ENCODE data around the gene CTSA.

The CTSA gene

GRCh38 chr20:45909336-45909808 lies 18.2 kb downstream of the CTSA start:
- H3K4me3 ChIP-seq (ENCODE audit: low read depth, low read length): no peak overlapping the region
- H2AFZ ChIP-seq (ENCODE audit: low read length, unreplicated experiment): no peak overlapping the region
- no peak overlapping the region for H3K27ac ChIP-seq (ENCODE audit: low read depth, low read length)
- H3K79me2 ChIP-seq (ENCODE audit: control insufficient read depth, insufficient read depth, low read length, unreplicated experiment): no peaks in the 10 kb centered on the region
- no peaks in the 10 kb centered on the region for H3K36me3 ChIP-seq (ENCODE audit: insufficient read depth, low read length)
- peaks cover 20% of the 10 kb centered on the region for H3K4me1 ChIP-seq (ENCODE audit: control insufficient read depth, insufficient read depth, low read length, unreplicated experiment)
- H3K27me3 ChIP-seq (ENCODE audit: insufficient read depth, low read length): no peaks in the 10 kb centered on the region

GRCh38 chr20:45909817-45910669 lies 18.9 kb downstream of the CTSA start:
- no peaks in the 10 kb centered on the region for H3K27me3 ChIP-seq (ENCODE audit: insufficient read depth, low read length)
- 0 out of 2 replicates have a peak overlapping the region, but pooled peaks have one; percentile 2 for H3K4me3 ChIP-seq (ENCODE audit: low read depth, low read length)
- no peaks in the 10 kb centered on the region for H3K36me3 ChIP-seq (ENCODE audit: insufficient read depth, low read length)
- H3K79me2 ChIP-seq (ENCODE audit: control insufficient read depth, insufficient read depth, low read length, unreplicated experiment): no peaks in the 10 kb centered on the region
- H3K4me1 ChIP-seq (ENCODE audit: control insufficient read depth, insufficient read depth, low read length, unreplicated experiment): peaks cover 20% of the 10 kb centered on the region
- no peak overlapping the region for H3K27ac ChIP-seq (ENCODE audit: low read depth, low read length)
- no peak overlapping the region for H2AFZ ChIP-seq (ENCODE audit: low read length, unreplicated experiment)

GRCh38 chr20:45910670-45911485 lies 19.7 kb downstream of the CTSA start:
- Histone ChIP-seq H3K79me2 (ENCODE audit: control insufficient read depth, insufficient read depth, low read length, unreplicated experiment) (no peaks in the 10 kb centered on the region), H3K36me3 (ENCODE audit: insufficient read depth, low read length) (no peaks in the 10 kb centered on the region), H3K27ac (ENCODE audit: low read depth, low read length) (no peak overlapping the region), H3K4me1 (ENCODE audit: control insufficient read depth, insufficient read depth, low read length, unreplicated experiment) (peaks cover 15% of the 10 kb centered on the region), H2AFZ (ENCODE audit: low read length, unreplicated experiment) (peak overlapping the region; percentile 58), H3K27me3 (ENCODE audit: insufficient read depth, low read length) (no peaks in the 10 kb centered on the region), H3K4me3 (ENCODE audit: low read depth, low read length) (peak overlapping the region; percentile 71)

GRCh38 chr20:45911486-45912343 lies 20.6 kb downstream of the CTSA start, which contains the start of gene PLTP:
TSS of gene PLTP (minus strand) at chr20:45912155. CDS start at chr20:45911452, 703 bp downstream.
- no peaks in the 10 kb centered on the region for H3K36me3 ChIP-seq (ENCODE audit: insufficient read depth, low read length)
- no peaks in the 10 kb centered on the region for H3K79me2 ChIP-seq (ENCODE audit: control insufficient read depth, insufficient read depth, low read length, unreplicated experiment)
- H2AFZ ChIP-seq (ENCODE audit: low read length, unreplicated experiment): peak within 1 kb of the TSS; percentile 58
- no peaks in the 10 kb centered on the region for H3K27me3 ChIP-seq (ENCODE audit: insufficient read depth, low read length)
- peaks cover 13% of the 10 kb centered on the region for H3K4me1 ChIP-seq (ENCODE audit: control insufficient read depth, insufficient read depth, low read length, unreplicated experiment)
- no peak within 1 kb of the TSS for H3K27ac ChIP-seq (ENCODE audit: low read depth, low read length)
- peak within 1 kb of the TSS; percentile 71 for H3K4me3 ChIP-seq (ENCODE audit: low read depth, low read length)

- H3K4me3 ChIP-seq (ENCODE audit: low read depth, low read length): peak overlapping the region; percentile 71
- peaks cover 13% of the 10 kb centered on the region for H3K4me1 ChIP-seq (ENCODE audit: control insufficient read depth, insufficient read depth, low read length, unreplicated experiment)
- H2AFZ ChIP-seq (ENCODE audit: low read length, unreplicated experiment): peak overlapping the region; percentile 58
- H3K27ac ChIP-seq (ENCODE audit: low read depth, low read length): no peak overlapping the region
- no peaks in the 10 kb centered on the region for H3K36me3 ChIP-seq (ENCODE audit: insufficient read depth, low read length)
- H3K27me3 ChIP-seq (ENCODE audit: insufficient read depth, low read length): no peaks in the 10 kb centered on the region
- H3K79me2 ChIP-seq (ENCODE audit: control insufficient read depth, insufficient read depth, low read length, unreplicated experiment): no peaks in the 10 kb centered on the region
Measured at GRCh38 chr20:45912344-45912682, 21.2 kb downstream of the CTSA start.

GRCh38 chr20:45913116-45913515 lies 22.0 kb downstream of the CTSA start:
- H3K4me3 ChIP-seq (ENCODE audit: low read depth, low read length): no peak overlapping the region
- H3K4me1 ChIP-seq (ENCODE audit: control insufficient read depth, insufficient read depth, low read length, unreplicated experiment): peaks cover 13% of the 10 kb centered on the region
- H3K79me2 ChIP-seq (ENCODE audit: control insufficient read depth, insufficient read depth, low read length, unreplicated experiment): no peaks in the 10 kb centered on the region
- no peak overlapping the region for H2AFZ ChIP-seq (ENCODE audit: low read length, unreplicated experiment)
- H3K36me3 ChIP-seq (ENCODE audit: insufficient read depth, low read length): no peaks in the 10 kb centered on the region
- H3K27ac ChIP-seq (ENCODE audit: low read depth, low read length): no peak overlapping the region
- no peaks in the 10 kb centered on the region for H3K27me3 ChIP-seq (ENCODE audit: insufficient read depth, low read length)

GRCh38 chr20:45917790-45918141 lies 26.6 kb downstream of the CTSA start:
- H2AFZ ChIP-seq (ENCODE audit: low read length, unreplicated experiment): no peak overlapping the region
- H3K4me1 ChIP-seq (ENCODE audit: control insufficient read depth, insufficient read depth, low read length, unreplicated experiment): peaks cover 18% of the 10 kb centered on the region
- no peaks in the 10 kb centered on the region for H3K27me3 ChIP-seq (ENCODE audit: insufficient read depth, low read length)
- H3K4me3 ChIP-seq (ENCODE audit: low read depth, low read length): no peak overlapping the region
- no peaks in the 10 kb centered on the region for H3K79me2 ChIP-seq (ENCODE audit: control insufficient read depth, insufficient read depth, low read length, unreplicated experiment)
- no peaks in the 10 kb centered on the region for H3K36me3 ChIP-seq (ENCODE audit: insufficient read depth, low read length)
- no peak overlapping the region for H3K27ac ChIP-seq (ENCODE audit: low read depth, low read length)

GRCh38 chr20:45918182-45918737 lies 27.1 kb downstream of the CTSA start:
- no peak overlapping the region for H2AFZ ChIP-seq (ENCODE audit: low read length, unreplicated experiment)
- H3K27me3 ChIP-seq (ENCODE audit: insufficient read depth, low read length): no peaks in the 10 kb centered on the region
- H3K4me1 ChIP-seq (ENCODE audit: control insufficient read depth, insufficient read depth, low read length, unreplicated experiment): peaks cover 18% of the 10 kb centered on the region
- no peak overlapping the region for H3K4me3 ChIP-seq (ENCODE audit: low read depth, low read length)
- H3K79me2 ChIP-seq (ENCODE audit: control insufficient read depth, insufficient read depth, low read length, unreplicated experiment): no peaks in the 10 kb centered on the region
- no peak overlapping the region for H3K27ac ChIP-seq (ENCODE audit: low read depth, low read length)
- H3K36me3 ChIP-seq (ENCODE audit: insufficient read depth, low read length): no peaks in the 10 kb centered on the region

GRCh38 chr20:45918779-45919537 lies 27.8 kb downstream of the CTSA start:
- Histone ChIP-seq H3K27me3 (ENCODE audit: insufficient read depth, low read length) (no peaks in the 10 kb centered on the region), H3K36me3 (ENCODE audit: insufficient read depth, low read length) (no peaks in the 10 kb centered on the region), H3K79me2 (ENCODE audit: control insufficient read depth, insufficient read depth, low read length, unreplicated experiment) (no peaks in the 10 kb centered on the region), H3K4me3 (ENCODE audit: low read depth, low read length) (no peak overlapping the region), H3K27ac (ENCODE audit: low read depth, low read length) (no peak overlapping the region), H3K4me1 (ENCODE audit: control insufficient read depth, insufficient read depth, low read length, unreplicated experiment) (peaks cover 18% of the 10 kb centered on the region), H2AFZ (ENCODE audit: low read length, unreplicated experiment) (no peak overlapping the region)
